ENCODE measurements around the gene CHRNA5. TPM values are rescaled to one million over a fixed set of nuclear protein-coding genes. Genes with fewer than 3 reads are reported as not detected.

Gene CHRNA5
- polyA plus RNA-seq, 1 donor from 2014 or later = 6.8 TPM

GRCh38 chr15:78627348-78627747 lies 62.0 kb downstream of the CHRNA5 start:
- Histone ChIP-seq H3K9me3 (ENCODE audit: low read length) (no peaks in the 10 kb centered on the region), H3K27ac (ENCODE audit: low read length) (no peak overlapping the region), H3K9ac (ENCODE audit: low read length) (no peak overlapping the region), H3K4me2 (ENCODE audit: low read length) (no peak overlapping the region), H3K27me3 (ENCODE audit: insufficient read depth, low read depth, low read length) (peaks cover 5% of the 10 kb centered on the region), H3K9me2 (ENCODE audit: insufficient read depth, low read length) (no peaks in the 10 kb centered on the region), H3F3A (ENCODE audit: insufficient read depth, low read length, poor library complexity, severe bottlenecking) (no peaks in the 10 kb centered on the region), H3K4me3 (ENCODE audit: low read length) (no peak overlapping the region), H2AFZ (ENCODE audit: low read depth, low read length) (no peak overlapping the region), H3K36me3 (ENCODE audit: insufficient read depth, low read length) (no peaks in the 10 kb centered on the region), H4K20me1 (ENCODE audit: insufficient read depth) (no peaks in the 10 kb centered on the region), H3K79me2 (replicated peaks; ENCODE audit: insufficient read depth, low read length) (no peaks in the 10 kb centered on the region)
- TF ChIP-seq MXI1 (conservative IDR thresholded peaks at IDR 0.05; ENCODE audit: poor library complexity, severe bottlenecking) (no peak), TAF1 (IDR thresholded peaks at IDR 0.05; ENCODE audit: low read depth) (no peak), RAD21 (conservative IDR thresholded peaks at IDR 0.05) (no peak), POLR2AphosphoS5 (IDR thresholded peaks at IDR 0.05) (no peak), EP300 (conservative IDR thresholded peaks at IDR 0.05; ENCODE audit: poor library complexity, severe bottlenecking) (no peak), EZH2 (IDR thresholded peaks at IDR 0.05; ENCODE audit: borderline replicate concordance, insufficient read depth, low read length, poor library complexity, severe bottlenecking) (no peak), CTCF (IDR thresholded peaks at IDR 0.05; ENCODE audit: poor library complexity, severe bottlenecking) (no peak), SMC3 (conservative IDR thresholded peaks at IDR 0.05; ENCODE audit: poor library complexity) (no peak), REST (IDR thresholded peaks at IDR 0.05; ENCODE audit: borderline replicate concordance) (no peak)

GRCh38 chr15:78628227-78628626 lies 62.9 kb downstream of the CHRNA5 start:
- Histone ChIP-seq H3K9ac (ENCODE audit: low read length) (no peak overlapping the region), H3F3A (ENCODE audit: insufficient read depth, low read length, poor library complexity, severe bottlenecking) (no peaks in the 10 kb centered on the region), H2AFZ (ENCODE audit: low read depth, low read length) (no peak overlapping the region), H3K27ac (ENCODE audit: low read length) (no peak overlapping the region), H3K4me2 (ENCODE audit: low read length) (no peak overlapping the region), H3K27me3 (ENCODE audit: insufficient read depth, low read depth, low read length) (no peaks in the 10 kb centered on the region), H3K9me2 (ENCODE audit: insufficient read depth, low read length) (no peaks in the 10 kb centered on the region), H3K4me3 (ENCODE audit: low read length) (no peak overlapping the region), H3K9me3 (ENCODE audit: low read length) (no peaks in the 10 kb centered on the region), H3K36me3 (ENCODE audit: insufficient read depth, low read length) (no peaks in the 10 kb centered on the region), H4K20me1 (ENCODE audit: insufficient read depth) (no peaks in the 10 kb centered on the region), H3K79me2 (replicated peaks; ENCODE audit: insufficient read depth, low read length) (no peaks in the 10 kb centered on the region)
- no peak for TF ChIP-seq POLR2AphosphoS5 (IDR thresholded peaks at IDR 0.05)
- no peak for TF ChIP-seq REST (IDR thresholded peaks at IDR 0.05; ENCODE audit: borderline replicate concordance)
- no peak for TF ChIP-seq RAD21 (conservative IDR thresholded peaks at IDR 0.05)
- no peak for TF ChIP-seq CTCF (IDR thresholded peaks at IDR 0.05; ENCODE audit: poor library complexity, severe bottlenecking)
- TF ChIP-seq MXI1 (conservative IDR thresholded peaks at IDR 0.05; ENCODE audit: poor library complexity, severe bottlenecking) = no peak
- TF ChIP-seq EZH2 (IDR thresholded peaks at IDR 0.05; ENCODE audit: borderline replicate concordance, insufficient read depth, low read length, poor library complexity, severe bottlenecking) = no peak
